ENCODE data around the gene ACAP3. TPM values are rescaled to one million over a fixed set of nuclear protein-coding genes. Genes with fewer than 3 reads are reported as not detected.

The ACAP3 gene
- total RNA-seq, 1 experiment from 2014 or later = 42.2 TPM

- Mint-ChIP-seq H3K27ac (no peak overlapping the region), H3K9me3 (peaks cover 8% of the 10 kb centered on the region), H3K36me3 (peaks cover 17% of the 10 kb centered on the region), H3K4me3 (no peak overlapping the region), H3K27me3 (ENCODE audit: low read depth) (no peaks in the 10 kb centered on the region), H3K4me1 (peaks cover under 1% of the 10 kb centered on the region)
- no peak for ATAC-seq
- no peak for DNase-seq (ENCODE audit: low spot score)
- POLR2A ChIA-PET = no interaction called here
- TF ChIP-seq NR2C2 (CRISPR knock-in tag; IDR thresholded peaks at IDR 0.05) (no peak), ZNF416 (CRISPR knock-in tag; IDR thresholded peaks at IDR 0.05) (no peak), ZNF512 (CRISPR knock-in tag; IDR thresholded peaks at IDR 0.05; ENCODE audit: borderline replicate concordance) (no peak), ATF6 (CRISPR knock-in tag; IDR thresholded peaks at IDR 0.05) (no peak), TEAD1 (CRISPR knock-in tag; IDR thresholded peaks at IDR 0.05) (no peak), PRDM15 (CRISPR knock-in tag; IDR thresholded peaks at IDR 0.05) (no peak), STAT6 (CRISPR knock-in tag; conservative IDR thresholded peaks at IDR 0.05; ENCODE audit: low read depth) (no peak), ZNF138 (CRISPR knock-in tag; conservative IDR thresholded peaks at IDR 0.05) (no peak), ZNF317 (CRISPR knock-in tag; IDR thresholded peaks at IDR 0.05; ENCODE audit: borderline replicate concordance, low read depth) (no peak), MYBL2 (CRISPR knock-in tag; IDR thresholded peaks at IDR 0.05) (no peak), ATF1 (CRISPR knock-in tag; IDR thresholded peaks at IDR 0.05) (no peak), ATF3 (CRISPR knock-in tag; conservative IDR thresholded peaks at IDR 0.05) (no peak), ESRRA (CRISPR knock-in tag; IDR thresholded peaks at IDR 0.05; ENCODE audit: borderline replicate concordance) (no peak)
- CTCF ChIA-PET = interaction anchor here (1.0 kb wide), 1 partner anchor 12 kb away, joined by 3 read pairs; no protein-coding TSS in a partner anchor
Measured at GRCh38 chr1:1342061-1342562, 34.4 kb upstream of the ACAP3 start.

GRCh38 chr1:1341549-1342021 lies 33.9 kb upstream of the ACAP3 start:
- Mint-ChIP-seq H3K27ac (no peak overlapping the region), H3K4me3 (no peak overlapping the region), H3K36me3 (peaks cover 17% of the 10 kb centered on the region), H3K9me3 (peaks cover 8% of the 10 kb centered on the region), H3K27me3 (ENCODE audit: low read depth) (no peaks in the 10 kb centered on the region), H3K4me1 (no peaks in the 10 kb centered on the region)
- ChIA-PET CTCF (interaction anchor here (1.0 kb wide), 1 partner anchor 12 kb away, joined by 3 read pairs; no protein-coding TSS in a partner anchor), POLR2A (no interaction called here)
- ATAC-seq (no peak), DNase-seq (ENCODE audit: low spot score) (no peak)
- no peak for TF ChIP-seq ZNF671 (CRISPR knock-in tag; IDR thresholded peaks at IDR 0.05)
- no peak for TF ChIP-seq NFYB (CRISPR knock-in tag; conservative IDR thresholded peaks at IDR 0.05; ENCODE audit: low read depth)
- TF ChIP-seq ATF3 (CRISPR knock-in tag; conservative IDR thresholded peaks at IDR 0.05) = no peak; the same call in 1 of the 2 replicates
- TF ChIP-seq GTF2I (CRISPR knock-in tag; conservative IDR thresholded peaks at IDR 0.05) = no peak
- TF ChIP-seq JAZF1 (CRISPR knock-in tag; IDR thresholded peaks at IDR 0.05) = no peak
- TF ChIP-seq TEAD4 (CRISPR knock-in tag; IDR thresholded peaks at IDR 0.05) = no peak
- no peak for TF ChIP-seq SOX15 (CRISPR knock-in tag; IDR thresholded peaks at IDR 0.05)
- no peak for TF ChIP-seq NR3C1 (CRISPR knock-in tag; conservative IDR thresholded peaks at IDR 0.05; ENCODE audit: low read depth)

Measured in WTC11 (cell line).